ENCODE results near the gene NCKAP1.
"Not testable (repeated sequence)": the region's sequence is repeated elsewhere in the genome, so short reads cannot be mapped to it uniquely, and the experiment has no call there.

The NCKAP1 gene

DNA sequence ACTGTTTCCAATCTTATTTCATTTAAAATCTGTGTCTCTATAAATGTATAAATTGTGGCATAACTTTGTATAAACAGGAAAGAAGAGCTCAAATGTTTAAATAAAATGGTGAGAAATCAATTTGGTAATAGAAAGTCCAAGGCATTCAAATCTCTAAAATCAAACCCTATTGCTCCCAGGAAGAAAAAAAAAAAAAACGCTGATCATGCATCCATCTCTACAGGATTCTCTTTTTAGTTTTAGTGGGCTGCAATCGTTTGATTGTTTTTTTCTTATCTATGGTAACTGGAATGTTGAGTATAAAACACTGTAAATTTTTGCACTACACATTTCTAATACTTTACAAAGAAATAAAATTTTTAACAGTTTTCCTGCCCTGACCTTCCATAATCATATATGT lies 75.6 kb downstream of the NCKAP1 start:
- DNase-seq (ENCODE audit: low read depth), result no peak
- TF ChIP-seq, protein P1, sequence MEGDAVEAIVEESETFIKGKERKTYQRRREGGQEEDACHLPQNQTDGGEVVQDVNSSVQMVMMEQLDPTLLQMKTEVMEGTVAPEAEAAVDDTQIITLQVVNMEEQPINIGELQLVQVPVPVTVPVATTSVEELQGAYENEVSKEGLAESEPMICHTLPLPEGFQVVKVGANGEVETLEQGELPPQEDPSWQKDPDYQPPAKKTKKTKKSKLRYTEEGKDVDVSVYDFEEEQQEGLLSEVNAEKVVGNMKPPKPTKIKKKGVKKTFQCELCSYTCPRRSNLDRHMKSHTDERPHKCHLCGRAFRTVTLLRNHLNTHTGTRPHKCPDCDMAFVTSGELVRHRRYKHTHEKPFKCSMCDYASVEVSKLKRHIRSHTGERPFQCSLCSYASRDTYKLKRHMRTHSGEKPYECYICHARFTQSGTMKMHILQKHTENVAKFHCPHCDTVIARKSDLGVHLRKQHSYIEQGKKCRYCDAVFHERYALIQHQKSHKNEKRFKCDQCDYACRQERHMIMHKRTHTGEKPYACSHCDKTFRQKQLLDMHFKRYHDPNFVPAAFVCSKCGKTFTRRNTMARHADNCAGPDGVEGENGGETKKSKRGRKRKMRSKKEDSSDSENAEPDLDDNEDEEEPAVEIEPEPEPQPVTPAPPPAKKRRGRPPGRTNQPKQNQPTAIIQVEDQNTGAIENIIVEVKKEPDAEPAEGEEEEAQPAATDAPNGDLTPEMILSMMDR (conservative IDR thresholded peaks at IDR 0.05; ENCODE audit: low read depth, low read length), result no peak
- H3K4me3 ChIP-seq (ENCODE audit: low read length), result no peak overlapping the region

DNA sequence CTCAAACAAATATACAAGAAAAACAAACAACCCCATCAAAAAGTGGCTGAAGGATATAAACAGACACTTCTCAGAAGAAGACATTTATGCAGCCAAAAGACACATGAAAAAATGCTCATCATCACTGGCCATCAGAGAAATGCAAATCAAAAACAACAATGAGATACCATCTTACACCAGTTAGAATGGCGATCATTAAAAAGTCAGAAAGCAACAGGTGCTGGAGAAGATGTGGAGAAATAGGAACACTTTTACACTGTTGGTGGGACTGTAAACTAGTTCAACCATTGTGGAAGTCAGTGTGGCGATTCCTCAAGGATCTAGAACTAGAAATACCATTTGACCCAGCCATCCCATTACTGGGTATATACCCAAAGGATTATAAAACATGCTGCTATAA lies 77.4 kb downstream of the NCKAP1 start:
- DNase-seq (ENCODE audit: low read depth), result not testable (repeated sequence)

DNA sequence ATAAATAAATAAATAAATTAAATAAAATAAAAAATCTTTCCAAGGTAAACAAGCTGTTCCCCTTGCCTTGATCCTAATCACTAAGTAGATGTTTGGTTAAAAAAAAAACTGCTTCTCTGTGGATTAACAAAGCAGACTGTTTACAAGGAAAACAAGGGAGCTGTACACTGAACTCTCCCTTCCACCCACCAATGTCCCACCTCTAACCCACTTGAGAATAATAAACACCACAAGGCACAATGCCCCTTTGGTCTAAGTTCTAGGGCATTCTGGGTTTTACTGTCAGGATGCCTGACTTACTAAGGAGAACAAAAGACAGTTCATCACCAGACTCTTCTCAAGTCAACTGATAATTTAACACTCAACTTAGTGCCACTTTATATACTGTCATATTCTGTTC lies 83.5 kb downstream of the NCKAP1 start:
- TF ChIP-seq, protein P1 (conservative IDR thresholded peaks at IDR 0.05; ENCODE audit: low read depth, low read length), result no peak
- no peak for DNase-seq (ENCODE audit: low read depth)

More for the DNA sequence above, 77.4 kb downstream of the NCKAP1 start:
- H3K4me3 ChIP-seq (ENCODE audit: low read length), result not testable (repeated sequence)

DNA sequence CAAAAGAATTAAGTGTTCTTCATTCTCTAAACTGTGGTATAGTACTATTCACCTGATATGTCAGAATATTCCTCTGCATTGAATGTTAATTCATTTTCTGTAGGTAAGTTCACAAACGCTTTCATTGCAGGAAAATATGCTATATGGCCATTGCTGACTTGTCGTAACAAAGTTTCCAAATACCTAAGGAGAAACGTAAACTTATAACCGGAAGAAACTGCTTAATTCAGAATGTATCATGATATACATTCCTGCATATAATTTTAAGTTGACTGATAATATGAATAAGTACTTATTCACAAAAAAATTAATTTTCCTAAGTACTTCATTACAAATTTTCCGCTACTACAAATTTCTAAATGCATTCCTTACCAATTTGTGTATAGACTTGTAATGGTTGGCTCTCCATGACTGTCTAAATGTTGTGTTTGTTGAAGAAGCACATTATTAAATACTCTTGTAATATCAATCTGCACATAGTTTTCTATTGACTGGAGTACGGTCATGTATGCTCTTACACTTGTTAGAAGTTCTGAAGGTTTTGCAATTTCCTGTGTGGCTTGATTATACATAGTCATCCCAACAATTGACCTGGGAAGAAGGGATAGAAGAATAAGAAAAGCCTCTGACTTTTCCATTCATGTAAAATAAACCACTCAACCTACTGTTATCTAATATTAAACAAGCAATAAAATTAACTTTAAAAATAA lies 85.4 kb downstream of the NCKAP1 start:
- no peak overlapping the region for H3K4me3 ChIP-seq (ENCODE audit: low read length)
- DNase-seq (ENCODE audit: low read depth), result no peak
- TF ChIP-seq, protein P1 (conservative IDR thresholded peaks at IDR 0.05; ENCODE audit: low read depth, low read length), result no peak

More for the DNA sequence above, 83.5 kb downstream of the NCKAP1 start:
- H3K4me3 ChIP-seq (ENCODE audit: low read length), result no peak overlapping the region

DNA sequence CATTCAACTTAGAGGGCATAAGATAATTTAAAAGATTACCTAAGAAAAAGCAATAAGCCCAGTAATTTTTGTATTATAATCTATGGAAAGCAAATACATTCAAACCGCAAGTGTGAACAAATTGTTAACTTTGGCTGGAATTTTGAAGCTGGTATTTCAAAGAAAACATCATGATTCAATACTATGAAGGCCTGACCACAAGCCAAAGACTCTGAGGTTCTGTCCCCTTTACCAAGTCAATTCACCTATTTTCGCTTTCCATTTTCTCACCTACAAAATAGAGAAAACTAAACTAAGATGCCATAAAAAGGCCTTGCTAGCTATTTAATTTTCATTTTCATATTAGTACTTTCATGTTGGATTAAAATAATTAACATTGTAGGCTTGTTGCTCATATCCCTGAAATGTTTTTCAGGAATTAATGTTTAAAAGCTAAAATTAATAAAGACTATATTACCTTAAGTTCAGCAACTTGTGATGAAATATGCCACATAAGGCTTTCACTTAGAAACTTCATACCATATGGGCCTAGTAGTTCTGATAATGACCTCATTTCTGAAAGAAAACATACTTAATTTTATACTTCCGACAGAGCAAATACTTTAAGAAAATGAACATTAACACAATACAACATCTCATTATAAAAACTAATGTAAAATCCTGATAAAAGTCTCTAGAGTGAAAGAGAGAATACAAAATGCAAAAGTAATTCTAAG lies 86.2 kb downstream of the NCKAP1 start:
- TF ChIP-seq, protein P1 (conservative IDR thresholded peaks at IDR 0.05; ENCODE audit: low read depth, low read length), result no peak
- DNase-seq (ENCODE audit: low read depth), result no peak

DNA sequence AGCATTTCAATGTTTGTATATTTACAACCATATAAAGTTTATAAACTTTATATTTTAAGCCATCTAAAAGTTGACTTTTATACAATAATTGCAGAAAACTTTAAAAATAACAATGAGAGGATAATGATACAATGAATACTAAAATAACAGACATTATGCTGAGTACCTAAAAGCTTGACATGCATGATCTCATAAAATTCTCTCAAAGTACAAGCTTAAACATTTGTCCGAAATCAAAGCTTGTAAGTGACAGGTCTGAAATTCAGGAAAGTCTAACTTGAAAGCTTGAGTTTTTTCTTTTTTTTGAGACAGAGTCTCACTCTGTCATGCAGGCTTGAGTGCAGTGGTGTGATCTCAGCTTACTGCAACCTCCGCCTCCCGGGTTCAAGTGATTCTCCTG lies 87.7 kb downstream of the NCKAP1 start:
- TF ChIP-seq, protein P1 (conservative IDR thresholded peaks at IDR 0.05; ENCODE audit: low read depth, low read length), result no peak
- no peak for DNase-seq (ENCODE audit: low read depth)
- no peak overlapping the region for H3K4me3 ChIP-seq (ENCODE audit: low read length)

More for the DNA sequence above, 86.2 kb downstream of the NCKAP1 start:
- no peak overlapping the region for H3K4me3 ChIP-seq (ENCODE audit: low read length)

DNA sequence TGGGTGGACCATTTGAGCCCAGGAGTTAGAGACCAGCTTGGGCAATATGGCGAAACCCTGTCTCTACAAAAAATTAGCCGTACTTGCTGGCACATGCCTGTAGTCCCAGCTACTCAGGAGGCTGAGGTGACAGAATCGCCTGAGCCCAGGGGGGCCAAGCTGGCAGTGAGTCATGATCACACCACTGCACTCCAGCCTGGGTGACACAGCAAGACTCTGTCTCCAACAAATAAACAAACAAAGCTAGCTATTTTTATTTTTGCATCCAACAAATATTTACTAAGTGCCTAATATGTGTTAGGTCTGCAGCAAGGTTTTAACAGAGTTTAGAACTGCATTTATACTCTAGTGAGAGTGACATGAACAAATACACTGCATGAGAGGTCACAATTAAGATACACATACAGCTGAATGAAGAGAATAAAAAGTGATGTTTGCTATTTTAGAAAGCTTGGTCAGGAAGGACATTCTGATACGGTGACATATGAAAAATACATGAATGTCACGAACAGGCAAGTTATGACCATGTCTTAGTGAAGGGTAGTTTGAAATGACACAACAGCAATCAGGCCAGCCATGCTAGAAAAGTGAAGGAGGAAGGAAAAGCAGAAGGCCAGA lies 88.6 kb downstream of the NCKAP1 start:
- no peak for DNase-seq (ENCODE audit: low read depth)
- H3K4me3 ChIP-seq (ENCODE audit: low read length), result no peak overlapping the region
- TF ChIP-seq, protein P1 (conservative IDR thresholded peaks at IDR 0.05; ENCODE audit: low read depth, low read length), result no peak

Data from retinal pigment epithelial cell (primary cell).